Fibroblast of lung (primary cell): Measurements from ENCODE around the gene CACFD1.

Source experiments
- CTCF ChIP-seq, 2 donors: IDR thresholded peaks in 1 of 2; conservative IDR thresholded peaks in 1 of 2; 1 replicate in 1 of 2; 2 replicates in 1 of 2; pipeline ENCODE4 v1.5.1; 2011 to 2012; ENCODE audit warnings: low read length in 2 of 2, control low read depth in 1 of 2, inconsistent platforms in 1 of 2, low read depth in 1 of 2, mild to moderate bottlenecking in 1 of 2
- EZH2 ChIP-seq: IDR thresholded peaks from 2 replicates; pipeline ENCODE4 v1.5.1; 2012; ENCODE audit warnings: low read length, control low read depth, mild to moderate bottlenecking; ENCODE audit errors: missing control alignments

GRCh38 chr9:133423216-133423615 lies 36.6 kb upstream of the CACFD1 start:
- TF ChIP-seq EZH2 (no peak), CTCF (conservative IDR thresholded peaks at IDR 0.05 in 1 of 2, IDR thresholded peaks at IDR 0.05 in 1 of 2; ENCODE audit: low read depth in 1 of 2, low read length in 2 of 2) (no peak)
